SU-DHL-6 (cell line): Measurements from ENCODE around the gene MARVELD2.
"Not testable (repeated sequence)": the region's sequence is repeated elsewhere in the genome, so short reads cannot be mapped to it uniquely, and the experiment has no call there.

Experiments
- CTCF ChIP-seq: fragments of 200-600 bp; sonication (generic); IDR thresholded peaks from one replicate; pipeline ENCODE4 v1.5.1; 2017; ENCODE audit warnings: antibody characterized with exemption, mild to moderate bottlenecking, low read length, moderate library complexity; ENCODE audit not compliant: insufficient read depth, poor library complexity, severe bottlenecking
- EZH2phosphoT487 ChIP-seq: fragments of 200-600 bp; sonication (generic), shearing (Covaris generic); conservative IDR thresholded peaks from 2 replicates; pipeline ENCODE4 v1.6.1; 2018; ENCODE audit warnings: mild to moderate bottlenecking, antibody characterized with exemption, low read length, moderate library complexity, mixed read lengths

DNA sequence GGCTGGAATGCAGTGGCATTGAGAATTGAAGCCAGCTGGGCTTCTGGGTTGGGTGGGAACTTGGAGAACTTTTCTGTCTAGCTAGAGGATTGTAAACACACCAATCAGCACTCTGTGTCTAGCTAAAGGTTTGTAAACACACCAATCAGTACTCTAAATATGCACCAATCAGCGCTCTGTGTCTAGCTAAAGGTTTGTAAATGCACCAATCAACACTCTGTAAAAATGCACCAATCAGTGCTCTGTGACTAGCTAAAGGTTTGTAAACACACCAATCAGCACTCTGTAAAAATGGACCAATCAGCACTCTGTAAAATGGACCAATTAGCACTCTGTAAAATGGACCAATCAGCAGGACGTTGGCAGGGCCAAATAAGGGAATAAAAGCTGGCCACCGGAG lies 51.5 kb downstream of the MARVELD2 start:
- TF ChIP-seq CTCF, EZH2phosphoT487: not testable (repeated sequence)
